ENCODE measurements around the gene ITIH1. TPM values are rescaled to one million over a fixed set of nuclear protein-coding genes. Genes with fewer than 3 reads are reported as not detected.

ITIH1 gene
- total RNA-seq, 1 experiment from 2014 or later = not detected

GRCh38 chr3:52784021-52784621 lies 6.7 kb downstream of the ITIH1 start:
- ChIA-PET CTCF (interaction anchor here (0.7 to 0.8 kb wide), 2 partner anchors 9 to 15 kb away, joined by 3 read pairs; no protein-coding TSS in a partner anchor), POLR2A (interaction anchor here (1.2 kb wide), 1 partner anchor 8 kb away, joined by 3 read pairs; no protein-coding TSS in a partner anchor)
- TF ChIP-seq CTCF (IDR thresholded peaks at IDR 0.05; ENCODE audit: insufficient read depth in 1 of 2, low read depth in 1 of 2, low read length in 1 of 2, severe bottlenecking in 1 of 2, unreplicated experiment in 1 of 2) = no peak
- Histone ChIP-seq H3K36me3 (ENCODE audit: control insufficient read depth, insufficient read depth, low read length) (no peaks in the 10 kb centered on the region), H3K27me3 (replicated peaks; ENCODE audit: control insufficient read depth, insufficient read depth, low read length) (no peaks in the 10 kb centered on the region), H3K4me1 (no peaks in the 10 kb centered on the region), H3K4me3 (ENCODE audit: low read depth, low read length) (no peak overlapping the region), H3K9me3 (no peaks in the 10 kb centered on the region)
- intact Hi-C loops (cut with micrococcal nuclease; ENCODE audit: unreplicated experiment) = no loop called here
- peak in 1 of 2 experiments; percentile 22 for DNase-seq
- Mint-ChIP-seq H3K36me3 (ENCODE audit: insufficient read depth, unreplicated experiment) (no peaks in the 10 kb centered on the region), H3K9me3 (ENCODE audit: unreplicated experiment) (no peaks in the 10 kb centered on the region), H3K4me1 (ENCODE audit: low read depth, unreplicated experiment) (no peaks in the 10 kb centered on the region), H3K4me3 (ENCODE audit: unreplicated experiment) (no peak overlapping the region), H3K27me3 (ENCODE audit: insufficient read depth, unreplicated experiment) (no peaks in the 10 kb centered on the region), H3K27ac (ENCODE audit: unreplicated experiment) (no peak overlapping the region)
- no TSS peak for BruUV-seq (replicated peaks)

GRCh38 chr3:52784931-52785590 lies 7.7 kb downstream of the ITIH1 start:
- no TSS peak for BruUV-seq (replicated peaks)
- H3K36me3 Mint-ChIP-seq (ENCODE audit: insufficient read depth, unreplicated experiment) = no peaks in the 10 kb centered on the region
- intact Hi-C loops (cut with micrococcal nuclease; ENCODE audit: unreplicated experiment) = no loop called here
- no peak overlapping the region for H3K27ac Mint-ChIP-seq (ENCODE audit: unreplicated experiment)
- Histone ChIP-seq H3K27me3 (replicated peaks; ENCODE audit: control insufficient read depth, insufficient read depth, low read length) (no peaks in the 10 kb centered on the region), H3K4me1 (no peaks in the 10 kb centered on the region), H3K9me3 (no peaks in the 10 kb centered on the region), H3K36me3 (ENCODE audit: control insufficient read depth, insufficient read depth, low read length) (no peaks in the 10 kb centered on the region), H3K4me3 (ENCODE audit: low read depth, low read length) (no peak overlapping the region)
- H3K4me1 Mint-ChIP-seq (ENCODE audit: low read depth, unreplicated experiment) = no peaks in the 10 kb centered on the region
- POLR2A ChIA-PET = interaction anchor here (0.5 kb wide), 1 partner anchor 30 kb away, joined by 6 read pairs; no protein-coding TSS in a partner anchor
- no peak for TF ChIP-seq CTCF (IDR thresholded peaks at IDR 0.05; ENCODE audit: insufficient read depth in 1 of 2, low read depth in 1 of 2, low read length in 1 of 2, severe bottlenecking in 1 of 2, unreplicated experiment in 1 of 2)
- no peak for DNase-seq
- no peaks in the 10 kb centered on the region for H3K9me3 Mint-ChIP-seq (ENCODE audit: unreplicated experiment)
- CTCF ChIA-PET = interaction anchor here (1.1 kb wide), 1 partner anchor 10 kb away, joined by 6 read pairs; no protein-coding TSS in a partner anchor
- H3K4me3 Mint-ChIP-seq (ENCODE audit: unreplicated experiment) = no peak overlapping the region
- H3K27me3 Mint-ChIP-seq (ENCODE audit: insufficient read depth, unreplicated experiment) = no peaks in the 10 kb centered on the region

GRCh38 chr3:52786330-52787215 lies 9.2 kb downstream of the ITIH1 start:
- H3K4me1 Mint-ChIP-seq (ENCODE audit: low read depth, unreplicated experiment) = no peaks in the 10 kb centered on the region
- intact Hi-C loops (cut with micrococcal nuclease; ENCODE audit: unreplicated experiment) = no loop called here
- TF ChIP-seq CTCF (IDR thresholded peaks at IDR 0.05; ENCODE audit: insufficient read depth in 1 of 2, low read depth in 1 of 2, low read length in 1 of 2, severe bottlenecking in 1 of 2, unreplicated experiment in 1 of 2) = no peak
- no peak overlapping the region for H3K4me3 Mint-ChIP-seq (ENCODE audit: unreplicated experiment)
- Histone ChIP-seq H3K4me3 (ENCODE audit: low read depth, low read length) (no peak overlapping the region), H3K4me1 (no peaks in the 10 kb centered on the region), H3K9me3 (no peaks in the 10 kb centered on the region), H3K36me3 (ENCODE audit: control insufficient read depth, insufficient read depth, low read length) (no peaks in the 10 kb centered on the region), H3K27me3 (replicated peaks; ENCODE audit: control insufficient read depth, insufficient read depth, low read length) (no peaks in the 10 kb centered on the region)
- CTCF ChIA-PET = no interaction called here
- no peak for DNase-seq
- BruUV-seq (replicated peaks) = no TSS peak
- no peaks in the 10 kb centered on the region for H3K27me3 Mint-ChIP-seq (ENCODE audit: insufficient read depth, unreplicated experiment)
- H3K27ac Mint-ChIP-seq (ENCODE audit: unreplicated experiment) = no peak overlapping the region
- H3K36me3 Mint-ChIP-seq (ENCODE audit: insufficient read depth, unreplicated experiment) = no peaks in the 10 kb centered on the region
- no peaks in the 10 kb centered on the region for H3K9me3 Mint-ChIP-seq (ENCODE audit: unreplicated experiment)
- POLR2A ChIA-PET = no interaction called here

All from Caco-2 (cell line).